OCI-LY3 (cell line): ENCODE measurements around the gene NFIB.

Source experiments
- CTCF ChIP-seq: fragments of 200-600, 300-600 bp; sonication (generic); IDR thresholded peaks from 2 replicates; pipeline ENCODE4 v1.5.1; 2014; ENCODE audit warnings: antibody characterized with exemption, low read length, low read depth
- EZH2phosphoT487 ChIP-seq: fragments of 200-600 bp; shearing (Covaris generic); IDR thresholded peaks from 2 replicates; pipeline ENCODE4 v1.6.1; 2018; ENCODE audit warnings: antibody characterized with exemption, mixed run types, low read depth

GRCh38 chr9:14089051-14089803 is 224.7 kb downstream of the NFIB start:
- TF ChIP-seq CTCF (no peak), EZH2phosphoT487 (no peak)
